B cell (primary cell): ENCODE data around the gene FMN2. TPM values are rescaled to one million over a fixed set of nuclear protein-coding genes. Genes with fewer than 3 reads are reported as not detected.

Experiments used
- ATAC-seq: fragments of 200-7000 bp; cut with Tn5 transposase; one replicate; pipeline ENCODE4 v1.10.0; 2021; ENCODE audit warnings: low read depth, mild to moderate bottlenecking, moderate number of reproducible peaks, moderate library complexity
- CTCF ChIA-PET: fragments of 350-600 bp; sonication (Branson Sonifier 250); formaldehyde crosslinking; loops from one replicate; lab custom pipeline; 2021; ENCODE audit warnings: antibody characterized with exemption, inconsistent platforms; lab: Charles Lee
- POLR2A ChIA-PET: fragments of 350-600 bp; sonication (Branson Sonifier 250); formaldehyde crosslinking; loops from one replicate; lab custom pipeline; 2021; ENCODE audit warnings: antibody characterized with exemption; lab: Charles Lee
- DNase-seq: peaks from one replicate; pipeline ENCODE4 v3.0.0; 2013
- H2AFZ ChIP-seq: 2 replicates; pipeline ENCODE4 v1.6.1; 2012; ENCODE audit warnings: mild to moderate bottlenecking, low read depth, low read length; ENCODE audit not compliant: insufficient read depth, poor library complexity, severe bottlenecking
- H3K27ac ChIP-seq, 2 donors: 1 replicate in 1 of 2; 2 replicates in 1 of 2; pipeline ENCODE4 v1.5.1; 2012 to 2013; ENCODE audit warnings: low read length in 2 of 2, mild to moderate bottlenecking in 2 of 2, moderate library complexity in 1 of 2
- H3K27me3 ChIP-seq, 4 experiments: fragments of 200-600 bp in 1 of 4; sonication (generic) in 1 of 4; replicated peaks in 1 of 4; 1 replicate in 2 of 4; 2 replicates in 2 of 4; pipeline versions ENCODE4 v1.6.1 to v1.7.0; 2013 to 2016; ENCODE audit warnings: low read length in 3 of 4, mild to moderate bottlenecking in 2 of 4, mixed read lengths in 1 of 4, moderate library complexity in 1 of 4; ENCODE audit not compliant: insufficient read depth in 4 of 4, control insufficient read depth in 3 of 4; ENCODE audit errors: control extremely low read depth in 1 of 4
- H3K36me3 ChIP-seq, 2 experiments: replicated peaks in 1 of 2; 1 replicate in 1 of 2; 2 replicates in 1 of 2; pipeline versions ENCODE4 v1.6.1 to v1.7.1; 2013; ENCODE audit warnings: low read length in 1 of 2; ENCODE audit not compliant: insufficient read depth in 2 of 2, control insufficient read depth in 1 of 2; ENCODE audit errors: control extremely low read depth in 1 of 2, extremely low read depth in 1 of 2
- H3K4me1 ChIP-seq, 2 donors: fragments of 200-600 bp in 1 of 2; sonication (generic) in 1 of 2; 1 replicate in 1 of 2; 2 replicates in 1 of 2; pipeline versions ENCODE4 v1.5.1 to v1.6.1; 2013 to 2017; ENCODE audit warnings: low read length in 2 of 2; ENCODE audit not compliant: control insufficient read depth in 2 of 2, insufficient read depth in 2 of 2
- H3K4me2 ChIP-seq: replicated peaks from 2 replicates; pipeline ENCODE3; 2012; ENCODE audit warnings: mild to moderate bottlenecking, low read depth, low read length; ENCODE audit not compliant: poor library complexity, severe bottlenecking
- H3K4me3 ChIP-seq, 5 experiments: fragments of 200-600 bp in 1 of 5; sonication (generic) in 1 of 5; 1 replicate in 3 of 5; 2 replicates in 2 of 5; pipeline versions ENCODE4 v1.5.1 to v1.7.0; 2011 to 2016; ENCODE audit warnings: low read length in 4 of 5, mild to moderate bottlenecking in 4 of 5, low read depth in 2 of 5, control low read depth in 1 of 5, moderate library complexity in 1 of 5; ENCODE audit not compliant: insufficient read depth in 1 of 5; ENCODE audit errors: control extremely low read depth in 1 of 5, extremely low read depth in 1 of 5
- H3K79me2 ChIP-seq: fragments of 200-600 bp; sonication (generic); one replicate; pipeline ENCODE4 v1.6.0; 2016; ENCODE audit warnings: low read length; ENCODE audit not compliant: control insufficient read depth, insufficient read depth
- H3K9ac ChIP-seq: fragments of 200-600 bp; sonication (generic); 2 replicates; pipeline ENCODE4 v1.6.1; 2017; ENCODE audit warnings: mild to moderate bottlenecking, low read length, moderate library complexity
- H3K9me3 ChIP-seq, 3 donors: one replicate each; pipeline versions ENCODE4 v1.6.1 to v1.7.1; 2013; ENCODE audit warnings: low read length in 2 of 3; ENCODE audit not compliant: control insufficient read depth in 2 of 3, insufficient read depth in 1 of 3; ENCODE audit errors: control extremely low read depth in 1 of 3
- H4K20me1 ChIP-seq: 2 replicates; pipeline ENCODE4 v1.6.0; 2012; ENCODE audit warnings: mild to moderate bottlenecking, low read length; ENCODE audit not compliant: insufficient read depth, control insufficient read depth, poor library complexity, severe bottlenecking
- H3K27ac Mint-ChIP-seq: one replicate; pipeline ENCODE4 v1.8.0; 2021; ENCODE audit warnings: mixed read lengths
- H3K27me3 Mint-ChIP-seq: one replicate; pipeline ENCODE4 v1.8.0; 2021; ENCODE audit warnings: mixed read lengths
- H3K4me1 Mint-ChIP-seq: one replicate; pipeline ENCODE4 v1.8.0; 2021; ENCODE audit warnings: mixed read lengths
- H3K4me3 Mint-ChIP-seq: one replicate; pipeline ENCODE4 v1.8.0; 2021; ENCODE audit warnings: mixed read lengths
- H3K9me3 Mint-ChIP-seq: one replicate; pipeline ENCODE4 v1.8.0; 2022; ENCODE audit warnings: mixed read lengths; ENCODE audit not compliant: insufficient read depth
- CTCF ChIP-seq: fragments of 200-600 bp; IDR thresholded peaks from one replicate; pipeline ENCODE4 v1.8.0; 2022; ENCODE audit warnings: antibody characterized with exemption, mild to moderate bottlenecking
- EZH2 ChIP-seq: IDR thresholded peaks from 2 replicates; pipeline ENCODE4 v1.6.1; 2012; ENCODE audit warnings: borderline replicate concordance, low read depth, mild to moderate bottlenecking, moderate library complexity, low read length; ENCODE audit not compliant: insufficient read depth, poor library complexity, severe bottlenecking
- WGBS: methylation state at CpG from one replicate; pipeline ENCODE4 v1.1.5; 2013; ENCODE audit warnings: missing lambda C conversion rate; ENCODE audit not compliant: insufficient coverage; 5-methylcytosine and 5-hydroxymethylcytosine counted together
- intact Hi-C: fragments of 100-400 bp; cut with micrococcal nuclease; formaldehyde crosslinking; loops from one replicate; pipeline ENCODE4 v1.10.0; 2022
- polyA plus RNA-seq: library from polyadenylated mRNA; depleted of rRNA; stranded (reverse); fragments of >200 nt; gene quantifications from 2 replicates; pipeline ENCODE4 v1.2.3, GENCODE V29; 2012
- total RNA-seq, 2 donors: library from RNA; stranded (reverse); fragments of 120-200 nt in 1 of 2; gene quantifications; 1 replicate in 1 of 2; 2 replicates in 1 of 2; pipeline versions ENCODE4 v1.2.3 to v1.2.4, GENCODE V29; 2013 to 2022

Gene FMN2
- total and polyA plus RNA-seq, 2 donors (not counting 1 experiment from before 2014, with no cell fraction given): not detected

GRCh38 chr1:240254006-240254405, 162.3 kb downstream of the FMN2 start:
- Mint-ChIP-seq H3K4me1 (no peaks in the 10 kb centered on the region), H3K27ac (no peak overlapping the region), H3K27me3 (no peaks in the 10 kb centered on the region), H3K4me3 (no peak overlapping the region), H3K9me3 (peaks cover 8% of the 10 kb centered on the region)
- TF ChIP-seq EZH2: no peak
- TF ChIP-seq CTCF: no peak
- ChIA-PET POLR2A (no interaction called here), CTCF (no interaction called here)
- Histone ChIP-seq H3K4me2 (no peak overlapping the region), H3K36me3 (no peaks in the 10 kb centered on the region), H4K20me1 (no peaks in the 10 kb centered on the region), H3K4me3 (no peak overlapping the region), H3K79me2 (no peaks in the 10 kb centered on the region), H3K27me3 (no peaks in the 10 kb centered on the region), H3K9ac (no peak overlapping the region), H3K9me3 (peaks cover 0 to 18% (median 0%) of the 10 kb centered on the region in 3 donors), H3K27ac (no peak overlapping the region), H3K4me1 (no peaks in the 10 kb centered on the region), H2AFZ (no peak overlapping the region)
- ATAC-seq (no peak), DNase-seq (no peak)
- intact Hi-C loops: no loop called here
- 88% methylated on average over 5 of the region's 5 CpGs for WGBS

GRCh38 chr1:240254778-240255291, 163.2 kb downstream of the FMN2 start:
- H3K79me2 ChIP-seq: no peaks in the 10 kb centered on the region
- POLR2A ChIA-PET: no interaction called here
- H3K36me3 ChIP-seq: no peaks in the 10 kb centered on the region
- CTCF ChIA-PET: no interaction called here
- no peaks in the 10 kb centered on the region for H3K4me1 ChIP-seq
- ATAC-seq: no peak
- no peak overlapping the region for H3K4me3 ChIP-seq
- no peak overlapping the region for H3K4me2 ChIP-seq
- Mint-ChIP-seq H3K27ac (no peak overlapping the region), H3K9me3 (peaks cover 8% of the 10 kb centered on the region), H3K4me1 (no peaks in the 10 kb centered on the region), H3K4me3 (no peak overlapping the region), H3K27me3 (no peaks in the 10 kb centered on the region)
- 91% methylated on average over 8 of the region's 11 CpGs for WGBS
- no peak for DNase-seq
- no peaks in the 10 kb centered on the region for H4K20me1 ChIP-seq
- H3K27ac ChIP-seq: no peak overlapping the region
- H3K9me3 ChIP-seq: peaks cover 0 to 18% (median 0%) of the 10 kb centered on the region in 3 donors
- H3K9ac ChIP-seq: no peak overlapping the region
- TF ChIP-seq EZH2 (no peak), CTCF (no peak)
- no peak overlapping the region for H2AFZ ChIP-seq
- H3K27me3 ChIP-seq: no peaks in the 10 kb centered on the region
- intact Hi-C loops: no loop called here
